Stimulated activated CD8-positive, alpha-beta memory T cell treated with anti-CD3 and anti-CD28 coated beads, Interleukin-12 subunit alpha, Interleukin-12 subunit beta, amount 100 ng/mL, for 4 hours (primary cell): ENCODE measurements around the gene PLEKHA4.
"Not testable (repeated sequence)": the region's sequence is repeated elsewhere in the genome, so short reads cannot be mapped to it uniquely, and the experiment has no call there.

Experiments
- DNase-seq: peaks from one replicate; pipeline ENCODE4 v3.0.0-alpha.2; 2020; ENCODE audit warnings: low read depth

PLEKHA4 gene

GRCh38 chr19:48887861-48888612 is 19.6 kb upstream of the PLEKHA4 start:
- no peak for DNase-seq

GRCh38 chr19:48883726-48884125 is 15.3 kb upstream of the PLEKHA4 start:
- DNase-seq, result no peak

- no peak for DNase-seq
Observed at GRCh38 chr19:48881741-48882657, 13.6 kb upstream of the PLEKHA4 start.

- DNase-seq, result not testable (repeated sequence)
Observed at GRCh38 chr19:48879696-48880095, 11.3 kb upstream of the PLEKHA4 start.

- no peak for DNase-seq
Observed at GRCh38 chr19:48879025-48879637, 10.7 kb upstream of the PLEKHA4 start.

- no peak for DNase-seq
Observed at GRCh38 chr19:48878196-48879024, 10.0 kb upstream of the PLEKHA4 start.

GRCh38 chr19:48877855-48878195 is 9.4 kb upstream of the PLEKHA4 start:
- DNase-seq, result no peak

GRCh38 chr19:48876043-48876981 is 7.9 kb upstream of the PLEKHA4 start:
- not testable (repeated sequence) for DNase-seq

- DNase-seq, result no peak
Observed at GRCh38 chr19:48874303-48875135, 6.1 kb upstream of the PLEKHA4 start.

GRCh38 chr19:48873476-48874302 is 5.3 kb upstream of the PLEKHA4 start:
- DNase-seq, result no peak

GRCh38 chr19:48872884-48873475 is 4.6 kb upstream of the PLEKHA4 start:
- DNase-seq, result peak; percentile 49

GRCh38 chr19:48872182-48872883 is 3.9 kb upstream of the PLEKHA4 start, which contains the start of gene PPP1R15A:
Gene PPP1R15A (plus strand): TSS chr19:48872421. CDS start chr19:48873234, 813 bp downstream.
- DNase-seq, result peak; percentile 97

GRCh38 chr19:48871471-48872181 is 3.2 kb upstream of the PLEKHA4 start:
- not testable (repeated sequence) for DNase-seq

- no peak for DNase-seq
Observed at GRCh38 chr19:48870048-48870447, 1.6 kb upstream of the PLEKHA4 start.

- DNase-seq, result no peak
Observed at GRCh38 chr19:48867746-48868113, 687 bp downstream of the PLEKHA4 start.

GRCh38 chr19:48867123-48867745 is 1.2 kb downstream of the PLEKHA4 start:
- DNase-seq, result no peak

GRCh38 chr19:48866692-48867091 is 1.7 kb downstream of the PLEKHA4 start:
- no peak for DNase-seq
